ENCODE measurements around the gene CEP290. TPM values are rescaled to one million over a fixed set of nuclear protein-coding genes. Genes with fewer than 3 reads are reported as not detected.

Gene CEP290
- total RNA-seq, 2 donors from 2014 or later, result 8.5 to 9.7 TPM

Other genes starting within 250 kb of the CEP290 start
- gene C12orf50, start 112.7 kb downstream of the CEP290 start, total RNA-seq, result not detected
- 10 to 100 TPM; 13.0 to 15.2 TPM for gene TMTC3, start 219 bp upstream of the CEP290 start, total RNA-seq

Measured in left colon (tissue), 2 donors.